ENCODE measurements around the gene SKP2.

Gene SKP2

DNA sequence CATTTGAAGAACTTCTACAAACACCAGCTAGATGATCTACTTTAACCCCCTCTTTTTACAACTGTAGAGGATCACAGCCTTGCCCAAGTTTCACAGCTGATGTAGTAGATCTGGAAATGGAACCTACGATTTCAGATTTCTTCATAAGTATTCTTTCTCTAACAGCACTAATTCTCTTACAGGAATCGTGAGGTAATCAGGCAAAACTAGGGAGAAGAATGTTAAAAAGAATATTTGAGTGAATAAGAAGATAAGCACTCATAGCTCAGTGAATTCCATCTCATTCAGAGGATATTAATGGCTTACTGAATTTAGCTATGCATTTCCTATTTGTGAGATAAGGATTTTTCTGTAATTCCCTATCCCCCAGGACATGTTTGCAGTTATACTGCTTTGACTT, 47.7 kb downstream of the SKP2 start:
- DNase-seq (ENCODE audit: low read depth in 2 of 2): no peak

DNA sequence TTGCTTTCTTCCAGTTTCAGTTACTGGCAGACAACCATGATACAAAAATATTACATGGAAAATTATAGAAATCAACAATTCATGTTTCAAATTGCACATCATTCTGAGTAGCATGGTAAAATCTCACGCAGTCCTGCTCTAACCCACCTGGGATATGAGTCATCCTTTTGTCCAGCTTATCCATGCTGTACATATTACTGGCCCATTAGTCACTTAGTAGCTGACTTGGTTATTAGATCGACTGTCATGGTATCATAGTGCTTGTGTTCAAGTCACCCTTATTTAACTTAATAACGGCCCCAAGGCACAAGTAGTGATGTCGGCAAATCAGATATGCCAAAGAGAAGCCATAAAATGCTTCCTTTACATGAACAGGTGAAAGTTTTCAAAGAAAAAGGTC, 48.6 kb downstream of the SKP2 start:
- no peak for DNase-seq (ENCODE audit: low read depth in 2 of 2)

DNA sequence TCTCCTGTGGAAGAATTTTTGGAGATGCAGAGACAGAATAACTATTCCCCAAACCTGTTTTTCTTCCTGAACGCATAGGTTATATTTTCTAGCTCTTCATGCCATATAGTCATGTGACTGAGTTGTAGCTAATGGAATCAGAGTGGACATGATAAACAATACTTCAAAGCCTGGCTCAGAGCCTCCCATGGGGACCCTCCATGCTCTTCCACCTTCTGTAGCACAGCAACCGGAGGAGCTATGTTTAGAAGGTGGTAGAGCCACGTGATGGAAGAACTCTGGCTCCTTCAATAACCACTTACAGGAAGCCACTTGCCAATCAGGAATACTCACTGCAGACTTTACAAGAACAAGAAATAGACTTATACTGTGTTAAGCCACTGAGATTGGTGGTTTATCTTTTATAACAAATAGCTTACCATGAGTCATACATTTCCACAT, 50.6 kb downstream of the SKP2 start:
- no peak for DNase-seq (ENCODE audit: low read depth in 2 of 2)

DNA sequence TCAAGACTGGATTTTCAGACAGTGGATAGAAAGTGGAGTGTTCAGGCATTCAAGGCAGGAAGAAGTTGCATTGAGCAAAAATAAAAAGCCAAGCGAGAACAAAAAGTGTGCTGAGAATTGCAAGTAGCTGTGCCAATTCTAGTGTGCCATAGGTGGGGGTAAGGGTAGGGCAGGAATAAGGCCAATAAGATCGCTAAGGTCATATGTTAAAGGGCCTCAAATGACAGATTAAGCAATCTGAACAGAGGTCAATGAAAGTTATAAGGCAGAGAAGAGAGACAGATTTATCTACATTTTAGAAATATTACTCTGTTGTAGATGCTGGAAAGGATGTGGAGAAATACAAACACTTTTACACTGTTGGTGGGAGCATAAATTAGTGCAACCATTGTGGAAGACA, 53.4 kb downstream of the SKP2 start:
- DNase-seq (ENCODE audit: low read depth in 2 of 2): no peak

DNA sequence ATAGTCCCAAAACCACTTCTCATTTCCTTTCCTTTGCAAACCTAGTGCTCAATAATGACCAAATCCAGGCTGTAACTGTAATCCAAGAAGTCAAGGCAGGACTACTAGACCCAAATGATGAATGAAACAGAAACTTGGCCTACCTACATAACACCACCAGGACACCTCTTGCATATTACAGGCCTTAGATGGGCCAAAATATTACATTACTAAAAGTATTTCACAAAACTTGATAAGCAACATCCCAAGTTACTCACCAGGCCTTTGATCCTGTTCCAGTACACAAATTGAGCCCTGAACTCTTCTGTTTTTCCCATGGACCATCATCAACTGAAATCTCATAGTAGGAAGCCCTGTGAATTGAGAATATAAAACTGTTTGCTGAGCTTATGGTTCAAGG, 55.0 kb downstream of the SKP2 start:
- DNase-seq (ENCODE audit: low read depth in 2 of 2): no peak

DNA sequence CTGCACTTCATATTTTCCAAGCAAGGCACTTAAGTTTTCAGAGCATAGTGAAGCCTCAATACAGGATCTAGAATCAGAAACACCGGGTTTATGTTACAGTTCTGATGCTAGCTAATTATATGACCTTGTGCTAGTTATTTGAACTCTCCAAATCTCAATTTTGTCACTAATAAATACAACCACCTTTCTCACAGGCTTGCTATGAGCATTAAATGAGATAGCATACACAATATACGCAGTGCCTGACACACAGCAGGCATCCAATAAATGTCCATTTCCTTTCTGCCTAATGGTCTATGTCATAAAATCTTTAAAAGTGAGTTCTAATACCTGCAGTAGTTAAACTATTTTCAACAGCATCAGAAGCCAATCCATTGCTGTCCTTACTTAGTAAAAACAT, 56.9 kb downstream of the SKP2 start:
- DNase-seq (ENCODE audit: low read depth in 2 of 2): no peak

DNA sequence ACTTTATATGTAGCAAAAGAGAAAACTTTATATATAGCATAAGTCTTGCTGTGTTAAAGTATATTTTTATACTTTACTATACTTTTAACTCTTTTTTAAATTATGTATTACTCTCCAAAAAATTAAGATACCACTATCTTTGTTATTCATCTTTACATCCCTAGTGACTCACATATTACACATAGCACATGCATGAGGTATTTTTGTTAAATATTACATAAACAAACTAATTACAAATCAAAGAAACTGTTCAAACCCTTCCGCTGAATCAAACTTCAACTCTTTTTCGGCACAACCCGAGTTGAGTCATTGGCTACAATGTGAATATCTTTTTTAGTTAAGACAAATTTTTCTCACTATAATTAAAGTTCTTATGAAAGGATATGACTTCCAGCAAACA, 57.8 kb downstream of the SKP2 start:
- DNase-seq (ENCODE audit: low read depth in 2 of 2): no peak

DNA sequence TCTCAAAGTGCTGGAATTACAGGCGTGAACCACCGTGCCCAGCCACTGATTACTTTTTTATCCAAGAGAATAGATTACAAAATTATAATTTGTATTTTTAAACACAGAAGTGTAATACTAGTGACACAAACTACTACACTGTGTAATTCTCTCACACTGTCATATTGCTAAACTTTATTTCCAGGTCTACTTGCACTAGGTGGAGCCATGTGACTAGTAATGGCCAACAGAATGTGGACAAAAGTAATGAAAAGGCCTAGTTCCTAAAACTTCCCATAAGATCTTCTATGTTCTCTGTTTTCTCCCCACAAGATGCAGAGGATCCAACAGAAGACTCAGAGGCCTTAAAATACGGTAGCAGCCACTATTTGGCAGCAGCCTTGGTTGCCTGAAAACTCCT, 62.5 kb downstream of the SKP2 start:
- DNase-seq (ENCODE audit: low read depth in 2 of 2): no peak

DNA sequence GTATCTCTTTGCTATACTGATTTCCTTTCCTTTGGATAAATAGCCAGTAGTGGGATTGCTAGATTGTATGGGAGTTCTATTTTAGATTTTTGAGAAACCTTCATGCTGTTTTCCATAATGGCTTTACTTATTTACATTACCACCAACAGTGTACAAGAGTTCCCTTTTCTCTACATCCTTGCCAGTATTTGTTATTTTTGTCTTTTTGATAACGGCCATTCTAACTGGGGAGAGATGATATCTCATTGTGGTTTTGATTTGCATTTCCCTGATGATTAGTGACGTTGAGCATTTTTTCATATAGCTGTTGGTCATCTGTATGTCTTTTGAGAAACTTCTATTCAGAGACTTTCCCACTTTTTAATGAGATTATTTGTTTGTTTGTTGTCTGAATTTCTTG, 64.0 kb downstream of the SKP2 start:
- no peak for DNase-seq (ENCODE audit: low read depth in 2 of 2)

DNA sequence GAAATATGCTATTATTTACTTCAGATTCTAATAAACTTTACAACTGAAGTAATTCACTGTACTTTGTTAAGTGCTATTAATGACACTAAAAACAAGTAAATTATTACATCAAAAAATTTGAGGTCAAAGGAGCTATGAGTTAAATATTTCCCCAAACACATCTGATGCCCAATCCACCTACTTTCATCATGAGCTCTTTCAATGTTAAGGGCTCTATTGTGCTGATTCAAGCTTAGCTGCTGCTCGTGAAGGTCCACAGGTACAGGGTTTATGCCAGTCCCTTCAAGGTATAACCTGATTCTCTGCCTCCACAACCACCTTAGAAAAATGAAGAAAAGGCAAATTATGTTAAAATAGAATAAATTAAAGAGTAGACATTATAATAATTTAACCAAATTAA, 65.7 kb downstream of the SKP2 start:
- no peak for DNase-seq (ENCODE audit: low read depth in 2 of 2)

DNA sequence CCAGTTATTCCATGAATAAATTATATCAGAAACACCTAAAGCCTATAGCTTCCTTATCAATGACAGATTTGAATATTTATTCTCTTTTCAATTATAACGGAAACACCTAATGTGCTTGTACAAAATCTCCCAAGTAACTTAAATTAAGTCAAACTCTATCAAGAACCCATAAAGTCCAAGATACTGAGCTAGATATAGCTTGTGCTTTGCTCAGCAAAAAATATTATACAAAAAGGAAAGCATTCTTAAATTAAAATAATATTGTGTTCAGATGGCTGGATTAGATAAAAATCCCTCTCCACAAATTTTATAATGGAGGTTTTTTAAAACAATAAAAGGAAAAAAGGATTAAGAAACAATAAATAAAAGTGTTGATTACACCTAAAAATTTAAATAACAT, 66.1 kb downstream of the SKP2 start:
- no peak for DNase-seq (ENCODE audit: low read depth in 2 of 2)

DNA sequence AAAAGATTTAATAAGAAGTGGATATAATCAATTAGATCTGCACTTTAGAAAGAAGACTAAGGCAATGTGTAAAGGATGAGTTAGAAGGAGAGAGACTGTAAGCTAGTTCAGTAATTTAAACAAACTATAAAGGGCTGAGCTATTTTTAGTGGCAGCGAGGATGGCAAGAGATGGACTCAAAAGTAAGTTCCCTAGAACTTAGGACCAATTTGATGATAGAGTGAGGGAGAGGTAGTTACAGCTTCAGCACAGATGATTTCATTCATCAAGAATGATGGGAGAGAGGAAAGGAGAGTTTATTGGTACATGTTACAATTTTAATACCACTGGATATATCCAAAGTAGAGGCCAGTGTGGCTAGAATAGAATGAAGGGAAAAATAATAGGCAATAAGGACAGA, 70.7 kb downstream of the SKP2 start:
- no peak for DNase-seq (ENCODE audit: low read depth in 2 of 2)

DNA sequence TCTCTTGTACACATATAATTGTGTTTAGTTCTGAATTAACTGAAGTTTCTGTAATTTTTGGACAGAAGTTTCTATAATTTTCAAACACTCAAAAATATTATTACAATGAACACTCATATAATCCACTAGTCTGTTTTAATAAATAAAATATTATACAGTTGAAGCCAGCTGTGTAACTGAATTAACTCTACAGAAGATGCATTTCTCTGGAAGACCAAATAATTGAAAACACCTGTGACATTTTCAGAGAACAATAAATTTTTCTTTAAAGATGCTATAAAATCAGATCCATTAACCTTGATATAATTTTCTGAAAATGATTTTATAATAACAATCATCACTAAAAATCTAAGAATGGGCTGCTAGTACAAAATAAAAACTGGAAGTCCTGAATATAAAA, 75.1 kb downstream of the SKP2 start:
- DNase-seq (ENCODE audit: low read depth in 2 of 2): no peak

DNA sequence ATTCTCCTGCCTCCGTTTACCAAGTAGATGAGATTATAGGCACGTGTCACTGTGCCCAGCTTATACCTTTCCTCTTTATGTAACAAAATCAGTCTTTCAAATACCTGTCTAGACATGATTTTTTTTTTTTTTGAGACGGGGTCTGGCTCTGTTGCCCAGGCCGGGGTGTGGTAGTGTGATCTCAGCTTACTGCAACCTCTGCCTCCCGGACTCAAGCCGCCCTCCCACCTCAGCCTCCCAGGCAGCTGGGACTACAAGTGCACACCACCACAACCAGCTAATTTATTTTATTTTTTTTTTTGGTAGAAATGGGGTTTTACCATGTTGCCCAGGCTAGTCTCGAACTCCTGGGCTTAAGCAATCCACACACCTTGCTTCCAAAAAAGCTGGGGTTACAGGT, 76.6 kb downstream of the SKP2 start:
- DNase-seq (ENCODE audit: low read depth in 2 of 2): no peak

DNA sequence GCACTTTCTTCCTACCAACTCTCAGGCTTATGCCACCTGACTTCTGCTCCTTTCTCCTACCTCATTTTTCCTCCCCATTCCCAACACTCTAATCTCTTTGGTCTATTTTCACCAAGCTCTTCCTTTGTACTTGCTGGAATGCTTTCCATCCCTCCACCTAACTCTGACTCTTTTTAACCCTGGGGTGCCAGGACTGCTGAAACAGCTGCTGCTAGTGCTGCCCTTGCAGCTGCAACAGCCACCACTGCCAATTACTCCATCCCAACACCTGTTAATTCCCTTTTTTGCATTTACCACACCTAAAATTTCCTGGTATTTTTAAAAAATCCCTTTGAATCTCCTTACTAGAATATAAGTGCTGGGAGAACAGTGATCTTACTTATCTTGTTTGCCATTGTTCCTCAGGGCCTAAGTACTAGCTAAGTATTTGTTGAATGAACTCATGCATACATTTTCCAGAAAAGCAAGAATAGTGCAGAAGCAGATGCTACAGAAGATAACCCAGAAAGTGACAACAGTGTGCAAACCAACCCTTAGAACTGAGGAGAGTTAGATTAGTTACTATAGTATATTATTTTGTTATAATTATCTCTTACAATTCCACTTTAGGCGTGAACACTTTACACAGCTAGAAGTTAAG, 78.4 kb downstream of the SKP2 start:
- DNase-seq (ENCODE audit: low read depth in 2 of 2): no peak

DNA sequence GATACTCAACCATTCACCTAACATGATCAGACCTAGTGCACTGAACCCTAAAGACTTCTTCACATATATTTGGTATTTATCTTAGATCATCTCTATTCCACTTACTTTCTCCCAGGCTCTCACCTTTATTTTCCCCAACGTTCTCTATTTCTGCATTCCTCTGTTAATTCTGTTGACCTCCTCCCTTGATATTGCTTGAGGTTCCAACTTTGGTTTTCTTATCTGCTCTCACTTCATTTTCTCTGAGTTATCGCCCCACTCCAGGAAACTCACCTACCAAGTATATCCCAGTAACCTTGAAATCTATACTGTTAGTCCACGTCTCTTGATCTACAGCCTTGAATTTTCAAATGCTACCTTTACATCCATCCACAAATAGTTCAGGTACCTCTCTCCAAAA, 80.6 kb downstream of the SKP2 start:
- no peak for DNase-seq (ENCODE audit: low read depth in 2 of 2)
